HAP-1 (cell line): ENCODE results near the gene ZSWIM7.
A peak's percentile ranks its signal among the peaks of the same experiment; 100 is the strongest.

Experiments
- DNase-seq, 2 experiments: peaks; one replicate each; pipeline ENCODE4 v3.0.0-alpha.2; 2016 to 2020; ENCODE audit warnings: low spot score in 2 of 2
- H3K27me3 ChIP-seq: fragments of 250-450 bp; sonication (Bioruptor Pico); 2 replicates; pipeline ENCODE4 v1.5.1; 2020; ENCODE audit warnings: low read depth, mild to moderate bottlenecking, moderate library complexity
- H3K36me3 ChIP-seq: fragments of 250-450 bp; sonication (Bioruptor Pico); replicated peaks from 2 replicates; pipeline ENCODE4 v1.5.1; 2020; ENCODE audit warnings: mild to moderate bottlenecking
- H3K4me1 ChIP-seq: fragments of 250-450 bp; sonication (Bioruptor Pico); 2 replicates; pipeline ENCODE4 v1.5.1; 2020; ENCODE audit warnings: mild to moderate bottlenecking
- H3K4me3 ChIP-seq: fragments of 250-450 bp; sonication (Bioruptor Pico); 2 replicates; pipeline ENCODE4 v1.5.1; 2020; ENCODE audit warnings: mild to moderate bottlenecking, moderate library complexity
- H3K9me3 ChIP-seq: fragments of 250-450 bp; sonication (Bioruptor Pico); 2 replicates; pipeline ENCODE4 v1.5.1; 2020; ENCODE audit warnings: mild to moderate bottlenecking, moderate library complexity
- in situ Hi-C: fragments of 300-500 bp; cut with MboI; formaldehyde crosslinking; loops from 3 replicates; pipeline ENCODE4 v1.14.3; 2020; ENCODE audit warnings: low sequenced_read_pairs, inconsistent platforms, mixed read lengths

The ZSWIM7 gene

GRCh38 chr17:15958484-15958854 lies 41.0 kb downstream of the ZSWIM7 start:
- Histone ChIP-seq H3K4me3 (no peak overlapping the region), H3K4me1 (peaks cover 10% of the 10 kb centered on the region), H3K27me3 (no peaks in the 10 kb centered on the region), H3K9me3 (no peaks in the 10 kb centered on the region), H3K36me3 (no peaks in the 10 kb centered on the region)
- in situ Hi-C loops: no loop called here
- no peak for DNase-seq

- Histone ChIP-seq H3K36me3 (no peaks in the 10 kb centered on the region), H3K4me1 (peaks cover 10% of the 10 kb centered on the region), H3K9me3 (no peaks in the 10 kb centered on the region), H3K4me3 (no peak overlapping the region), H3K27me3 (no peaks in the 10 kb centered on the region)
- in situ Hi-C loops: no loop called here
- DNase-seq: no peak
Measured at GRCh38 chr17:15957608-15958307, 41.7 kb downstream of the ZSWIM7 start.

- in situ Hi-C loops: no loop called here
- peaks cover 10% of the 10 kb centered on the region for H3K4me1 ChIP-seq
- H3K4me3 ChIP-seq: no peak overlapping the region
- no peak for DNase-seq
- no peaks in the 10 kb centered on the region for H3K9me3 ChIP-seq
- no peaks in the 10 kb centered on the region for H3K36me3 ChIP-seq
- no peaks in the 10 kb centered on the region for H3K27me3 ChIP-seq
Measured at GRCh38 chr17:15957206-15957605, 42.3 kb downstream of the ZSWIM7 start.

- DNase-seq: peak; percentile 15 to 58
- peaks cover 10% of the 10 kb centered on the region for H3K4me1 ChIP-seq
- H3K27me3 ChIP-seq: no peaks in the 10 kb centered on the region
- in situ Hi-C loops: no loop called here
- H3K36me3 ChIP-seq: no peaks in the 10 kb centered on the region
- H3K4me3 ChIP-seq: no peak overlapping the region
- no peaks in the 10 kb centered on the region for H3K9me3 ChIP-seq
Measured at GRCh38 chr17:15955793-15956541, 43.5 kb downstream of the ZSWIM7 start.

- peaks cover 3% of the 10 kb centered on the region for H3K36me3 ChIP-seq
- no peak overlapping the region for H3K4me3 ChIP-seq
- no peaks in the 10 kb centered on the region for H3K27me3 ChIP-seq
- DNase-seq: no peak
- H3K9me3 ChIP-seq: no peaks in the 10 kb centered on the region
- H3K4me1 ChIP-seq: peaks cover 10% of the 10 kb centered on the region
- in situ Hi-C loops: no loop called here
Measured at GRCh38 chr17:15954222-15954621, 45.3 kb downstream of the ZSWIM7 start.

- Histone ChIP-seq H3K27me3 (no peaks in the 10 kb centered on the region), H3K9me3 (no peaks in the 10 kb centered on the region), H3K4me1 (peaks cover 6% of the 10 kb centered on the region), H3K36me3 (peaks cover 3% of the 10 kb centered on the region), H3K4me3 (no peak overlapping the region)
- DNase-seq: no peak
- in situ Hi-C loops: no loop called here
Measured at GRCh38 chr17:15952916-15953790, 46.4 kb downstream of the ZSWIM7 start.

- H3K27me3 ChIP-seq: no peaks in the 10 kb centered on the region
- H3K36me3 ChIP-seq: peaks cover 3% of the 10 kb centered on the region
- no peaks in the 10 kb centered on the region for H3K9me3 ChIP-seq
- peaks cover 6% of the 10 kb centered on the region for H3K4me1 ChIP-seq
- no peak for DNase-seq
- in situ Hi-C loops: no loop called here
- no peak overlapping the region for H3K4me3 ChIP-seq
Measured at GRCh38 chr17:15952048-15952532, 47.4 kb downstream of the ZSWIM7 start.

GRCh38 chr17:15951368-15952047 lies 48.0 kb downstream of the ZSWIM7 start:
- no peak for DNase-seq
- no peaks in the 10 kb centered on the region for H3K9me3 ChIP-seq
- no peak overlapping the region for H3K4me3 ChIP-seq
- H3K4me1 ChIP-seq: peaks cover 11% of the 10 kb centered on the region
- no peaks in the 10 kb centered on the region for H3K27me3 ChIP-seq
- H3K36me3 ChIP-seq: peaks cover 3% of the 10 kb centered on the region
- in situ Hi-C loops: no loop called here

- in situ Hi-C loops: no loop called here
- H3K4me1 ChIP-seq: peaks cover 10% of the 10 kb centered on the region
- H3K27me3 ChIP-seq: no peaks in the 10 kb centered on the region
- H3K36me3 ChIP-seq: peaks cover 3% of the 10 kb centered on the region
- H3K9me3 ChIP-seq: no peaks in the 10 kb centered on the region
- no peak overlapping the region for H3K4me3 ChIP-seq
- no peak for DNase-seq
Measured at GRCh38 chr17:15947976-15948752, 51.3 kb downstream of the ZSWIM7 start.

GRCh38 chr17:15947271-15947670 lies 52.2 kb downstream of the ZSWIM7 start:
- in situ Hi-C loops: no loop called here
- no peak for DNase-seq
- Histone ChIP-seq H3K36me3 (peaks cover 3% of the 10 kb centered on the region), H3K27me3 (no peaks in the 10 kb centered on the region), H3K4me1 (peaks cover 10% of the 10 kb centered on the region), H3K4me3 (no peak overlapping the region), H3K9me3 (no peaks in the 10 kb centered on the region)

- DNase-seq: peak in 1 of 2 experiments; percentile 29
- H3K4me3 ChIP-seq: peak overlapping the region; percentile 57
- in situ Hi-C loops: no loop called here
- H3K27me3 ChIP-seq: no peaks in the 10 kb centered on the region
- H3K4me1 ChIP-seq: peaks cover 10% of the 10 kb centered on the region
- H3K9me3 ChIP-seq: no peaks in the 10 kb centered on the region
- peaks cover 3% of the 10 kb centered on the region for H3K36me3 ChIP-seq
Measured at GRCh38 chr17:15946611-15947120, 52.8 kb downstream of the ZSWIM7 start.

GRCh38 chr17:15945527-15946191 lies 53.8 kb downstream of the ZSWIM7 start:
- in situ Hi-C loops: no loop called here
- H3K4me3 ChIP-seq: peak overlapping the region; percentile 57
- H3K36me3 ChIP-seq: peaks cover 2% of the 10 kb centered on the region
- H3K27me3 ChIP-seq: no peaks in the 10 kb centered on the region
- DNase-seq: peak in 1 of 2 experiments; percentile 39
- H3K4me1 ChIP-seq: peaks cover 10% of the 10 kb centered on the region
- H3K9me3 ChIP-seq: no peaks in the 10 kb centered on the region
